ENCODE measurements around the gene MAZ.
"Not testable (repeated sequence)": the region's sequence is repeated elsewhere in the genome, so short reads cannot be mapped to it uniquely, and the experiment has no call there.

Gene MAZ

DNA sequence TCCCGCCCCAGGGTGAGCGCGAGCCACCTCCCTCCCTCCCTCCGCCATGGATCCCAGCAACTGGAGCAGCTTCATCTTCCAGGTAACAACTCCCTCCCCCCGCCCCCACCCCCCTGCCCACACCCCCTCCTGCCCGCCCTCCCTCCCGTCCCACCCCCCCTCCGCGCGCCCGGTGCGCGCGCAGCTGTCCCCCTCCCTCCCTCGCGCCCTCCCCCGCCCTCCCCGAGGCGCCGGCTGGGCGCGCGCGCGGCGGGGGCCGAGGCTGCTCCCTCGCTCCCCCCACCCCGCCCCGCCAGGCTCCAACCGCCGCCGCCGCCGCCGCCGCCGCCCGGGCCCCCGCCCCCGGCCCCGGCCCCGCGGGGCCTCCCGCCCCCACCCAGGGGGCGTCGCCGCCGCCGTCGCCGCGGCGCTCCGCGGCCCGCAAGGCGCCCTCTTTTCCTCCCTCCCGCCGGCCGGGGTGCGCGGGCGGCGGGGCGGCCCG, at the start of gene MAZ:
TSS of gene MAZ (plus strand) at position 431 of the 481 bp plus-strand sequence. CDS start 173 bp downstream, outside the sequence.
- no peak for DNase-seq

DNA sequence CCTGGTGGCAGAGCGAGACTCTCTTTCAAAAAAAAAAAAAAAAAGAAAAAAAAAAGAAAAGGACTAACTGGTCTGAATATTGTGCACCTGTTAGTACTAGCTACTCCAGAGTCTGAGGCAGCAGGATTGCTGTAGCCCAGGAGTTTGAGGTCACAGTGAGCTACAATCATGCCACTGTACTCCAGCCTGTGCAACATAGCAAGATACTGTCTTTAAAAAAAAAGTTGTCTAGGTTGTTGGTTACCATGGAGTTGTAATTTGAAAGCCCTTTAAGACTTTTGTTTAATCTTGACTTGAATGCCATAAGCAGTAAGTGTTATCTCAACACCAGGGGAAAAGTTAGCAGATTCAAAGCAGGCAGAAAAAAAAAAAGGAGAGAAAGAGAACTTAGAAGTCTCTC, 49.7 kb upstream of the MAZ start:
- no peak for DNase-seq

DNA sequence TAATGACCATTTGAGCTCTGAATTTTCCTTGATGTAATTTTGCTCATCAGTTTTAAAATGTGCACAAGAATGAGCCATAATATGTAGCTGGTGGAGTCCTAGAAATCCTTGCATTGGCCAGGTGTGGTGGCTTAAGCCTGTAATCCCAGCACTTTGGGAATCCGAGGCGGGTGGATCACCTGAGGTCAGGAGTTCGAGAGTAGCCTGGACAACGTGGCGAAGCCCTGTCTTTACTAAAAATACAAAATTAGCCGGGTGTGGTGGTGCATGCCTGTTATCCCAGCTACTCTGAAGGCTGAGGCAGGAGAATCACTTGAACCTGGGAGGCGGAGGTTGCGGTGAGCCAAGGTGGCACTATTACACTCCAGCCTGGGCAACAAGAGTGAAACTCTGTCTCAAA, 49.2 kb upstream of the MAZ start:
- DNase-seq, result not testable (repeated sequence)

DNA sequence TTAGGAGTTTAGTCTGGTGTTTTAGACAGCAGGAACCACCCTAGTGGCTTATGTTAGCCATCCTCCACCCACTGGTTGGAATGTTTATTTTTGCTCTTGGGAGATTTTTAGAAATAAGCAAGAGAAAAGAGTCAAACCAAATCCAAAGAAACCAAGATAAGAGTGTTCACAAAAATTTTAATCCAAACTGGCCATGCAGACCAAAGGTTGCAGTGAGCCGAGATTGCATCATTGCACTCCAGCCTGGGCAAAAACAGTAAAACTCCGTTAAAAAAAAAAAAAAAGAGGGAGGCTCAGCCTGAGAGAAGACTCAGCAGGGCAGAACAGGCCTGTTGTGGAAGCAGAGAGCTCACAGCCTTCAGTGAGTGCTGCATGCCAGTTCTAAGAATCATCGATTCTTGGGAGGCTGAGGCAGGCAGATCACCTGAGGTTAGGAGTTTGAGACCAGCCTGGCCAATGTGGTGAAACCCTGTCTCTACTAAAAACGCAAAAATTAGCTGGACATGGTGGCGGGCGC, 48.3 kb upstream of the MAZ start:
- no peak for DNase-seq

DNA sequence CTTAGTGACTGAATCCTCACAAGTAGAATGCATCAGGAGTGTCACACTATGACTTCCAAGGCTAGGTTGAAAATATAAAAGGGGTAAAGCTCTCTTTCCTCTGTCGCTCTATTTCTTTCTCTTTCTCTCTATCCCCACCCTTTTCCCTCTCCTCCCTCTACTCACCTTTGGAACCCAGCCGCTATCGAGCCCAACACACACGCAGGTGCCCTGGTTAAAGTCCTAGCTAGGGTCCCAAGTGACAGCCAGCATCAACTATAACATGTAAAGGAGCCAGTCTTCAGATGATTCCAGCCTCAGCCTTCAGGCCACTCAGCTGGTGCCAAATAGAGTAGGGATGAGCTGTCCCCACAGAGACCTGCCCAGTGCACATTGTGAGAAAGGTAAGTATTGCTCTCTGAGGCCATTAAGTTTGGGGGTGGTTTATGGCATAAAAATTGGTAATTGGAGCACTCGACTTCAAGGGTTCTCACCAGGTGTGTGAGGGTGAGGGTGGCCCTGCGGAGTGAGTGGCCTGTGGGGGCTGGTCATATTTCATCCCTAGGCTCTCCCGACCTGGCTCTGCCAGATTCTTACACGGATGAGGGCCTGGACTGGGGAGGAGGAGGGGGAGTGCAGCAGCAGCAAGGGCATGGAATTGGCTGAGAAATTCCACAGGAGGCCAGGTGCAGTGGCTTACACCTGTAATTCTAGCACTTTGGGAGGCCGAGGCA, 45.6 kb upstream of the MAZ start:
- no peak for DNase-seq

DNA sequence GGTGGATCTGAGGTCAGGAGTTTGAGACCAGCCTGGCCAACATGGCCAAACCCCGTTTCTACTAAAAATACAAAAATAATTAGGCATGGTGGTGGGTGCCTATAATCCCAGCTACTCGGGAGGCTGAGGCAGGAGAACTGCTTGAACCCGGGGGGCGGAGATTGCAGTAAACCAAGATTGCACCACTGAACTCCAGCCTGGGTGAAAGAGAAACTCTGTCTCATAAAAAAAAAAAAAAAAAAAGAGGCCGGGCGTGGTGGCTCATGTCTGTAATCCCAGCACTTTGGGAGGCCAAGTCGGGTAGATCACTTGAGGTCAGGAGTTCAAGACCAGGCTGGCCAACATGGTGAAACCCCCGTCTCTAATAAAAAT, 45.1 kb upstream of the MAZ start:
- DNase-seq, result not testable (repeated sequence)

DNA sequence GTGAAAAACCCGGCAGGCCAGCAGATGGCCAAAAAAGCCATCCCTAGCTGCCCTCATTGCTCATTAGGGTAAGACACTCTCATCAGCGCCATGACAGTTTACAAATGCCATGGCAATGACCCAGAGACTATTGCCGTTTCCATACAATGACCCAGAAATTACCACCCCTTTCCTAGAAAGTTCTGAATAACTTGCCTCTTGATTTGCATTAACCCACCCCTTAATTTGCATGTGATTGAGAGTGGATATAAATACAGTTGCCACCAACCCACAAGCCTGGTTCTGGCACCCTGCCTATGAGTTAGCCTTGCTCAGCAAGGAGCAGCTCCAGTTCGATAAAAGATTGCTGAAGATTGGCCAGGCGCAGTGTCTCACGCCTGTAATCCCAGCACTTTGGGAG, 44.4 kb upstream of the MAZ start:
- DNase-seq, result no peak

DNA sequence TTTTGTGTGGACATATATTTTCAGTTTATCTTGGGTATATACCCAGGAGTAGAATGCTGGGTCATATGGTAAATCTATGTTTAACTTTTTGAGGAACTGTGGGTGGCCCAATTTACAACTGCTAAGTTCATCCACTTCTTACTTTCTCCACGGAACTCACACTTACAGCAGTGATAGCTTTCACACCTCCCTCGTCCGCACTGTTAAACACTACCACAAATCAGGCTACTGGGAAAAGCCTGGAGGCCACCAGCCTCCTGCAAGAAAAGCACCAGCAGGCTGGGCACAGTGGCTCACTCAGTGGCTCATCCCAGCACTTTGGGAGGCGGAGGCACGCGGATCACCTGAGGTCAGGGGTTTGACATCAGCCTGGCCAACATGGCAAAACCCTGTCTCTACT, 43.0 kb upstream of the MAZ start:
- DNase-seq, result no peak

DNA sequence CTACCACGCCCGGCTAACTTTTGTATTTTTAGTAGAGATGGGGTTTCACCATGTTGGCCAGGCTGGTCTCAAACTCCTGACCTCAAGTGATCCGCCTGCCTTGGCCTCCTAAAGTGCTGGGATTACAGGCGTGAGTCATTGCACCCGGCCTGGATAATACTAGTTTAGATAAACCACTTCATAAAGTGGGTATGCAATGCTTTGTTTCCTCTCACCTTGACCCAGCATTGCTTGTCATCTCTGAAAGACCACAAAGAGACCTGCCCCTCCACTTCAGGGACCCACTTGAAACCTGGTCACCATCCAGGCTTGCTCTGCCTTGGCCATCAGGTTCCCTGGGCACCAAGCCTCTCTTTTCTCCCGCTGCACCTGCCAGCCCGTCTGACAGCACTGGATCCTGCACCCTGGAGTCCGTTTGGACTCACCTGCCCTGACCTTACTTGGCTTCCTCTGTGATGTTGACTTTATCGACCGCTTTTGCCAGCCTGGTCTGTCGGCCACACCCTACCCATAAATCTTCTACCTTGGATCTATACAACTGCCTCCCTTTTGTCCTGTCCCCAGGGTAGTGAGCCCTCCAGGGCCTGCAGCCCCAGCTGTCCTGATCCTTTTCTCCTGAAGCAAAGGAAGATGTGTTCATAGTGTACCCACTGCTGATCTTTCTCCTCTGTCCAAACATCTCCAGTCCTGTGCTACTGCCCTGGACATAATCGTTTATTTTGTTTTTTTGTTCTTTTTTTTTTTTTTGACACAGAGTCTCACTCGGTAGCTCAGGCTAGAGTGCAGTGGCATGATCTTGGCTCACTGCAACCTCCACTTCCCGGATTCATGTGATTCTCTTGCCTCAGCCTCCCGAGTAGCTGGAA, 40.9 kb upstream of the MAZ start:
- no peak for DNase-seq

DNA sequence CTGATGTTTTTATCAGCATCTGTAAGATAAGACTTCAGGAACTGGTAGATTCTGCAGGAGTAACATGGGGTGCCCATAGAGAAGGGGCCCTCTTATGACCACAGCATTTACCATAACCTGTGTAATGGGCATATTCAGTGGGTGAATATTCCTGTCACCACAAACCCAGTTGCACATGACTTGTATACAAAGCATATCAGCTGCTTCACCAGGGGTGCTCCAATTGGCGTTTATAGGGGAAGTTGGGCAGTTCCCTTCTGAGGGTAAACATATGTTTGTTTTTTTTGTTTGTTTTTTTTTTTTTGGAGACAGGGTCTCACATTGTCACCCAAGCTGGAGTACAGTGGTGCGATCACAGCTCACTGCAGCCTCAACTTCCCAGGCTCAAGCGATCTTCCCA, 39.8 kb upstream of the MAZ start:
- DNase-seq, result no peak

DNA sequence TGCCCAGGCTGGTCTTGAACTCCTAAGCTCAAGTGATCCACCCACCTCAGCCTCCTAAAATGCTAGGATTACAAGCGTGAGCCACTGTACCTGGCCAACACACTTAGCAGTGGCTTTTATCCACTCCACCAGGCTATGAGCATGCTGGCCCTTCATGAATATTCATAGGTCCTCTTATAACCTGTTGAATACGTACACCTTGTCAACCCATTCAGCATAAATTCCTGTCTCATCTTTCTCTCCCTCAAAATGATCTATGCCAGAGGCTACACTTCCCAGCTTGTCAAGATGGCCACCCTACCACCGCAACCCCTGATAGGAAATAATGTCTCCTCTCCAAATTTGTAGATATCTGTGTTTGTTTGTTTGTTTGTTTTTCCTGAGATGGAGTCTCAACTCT, 39.3 kb upstream of the MAZ start:
- DNase-seq, result no peak

DNA sequence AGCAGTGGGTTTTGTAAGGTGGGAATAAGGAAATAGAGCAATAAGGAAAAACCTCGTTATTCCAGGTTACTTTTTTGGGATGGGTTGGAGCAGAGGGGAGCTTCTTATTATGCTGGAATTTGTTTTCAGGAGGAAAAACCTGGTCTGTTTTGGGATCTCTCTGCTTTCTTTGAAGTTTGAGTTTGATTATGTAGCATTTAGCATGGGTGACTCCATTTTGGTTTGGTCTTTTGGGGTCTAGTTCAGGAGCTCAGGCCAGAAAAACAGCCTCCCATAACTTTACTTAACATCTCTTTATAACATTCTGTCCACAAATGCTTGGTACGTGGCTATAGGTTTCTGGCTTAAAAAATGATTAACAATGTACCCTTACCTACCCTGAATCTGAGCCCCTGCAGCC, 36.8 kb upstream of the MAZ start:
- no peak for DNase-seq

DNA sequence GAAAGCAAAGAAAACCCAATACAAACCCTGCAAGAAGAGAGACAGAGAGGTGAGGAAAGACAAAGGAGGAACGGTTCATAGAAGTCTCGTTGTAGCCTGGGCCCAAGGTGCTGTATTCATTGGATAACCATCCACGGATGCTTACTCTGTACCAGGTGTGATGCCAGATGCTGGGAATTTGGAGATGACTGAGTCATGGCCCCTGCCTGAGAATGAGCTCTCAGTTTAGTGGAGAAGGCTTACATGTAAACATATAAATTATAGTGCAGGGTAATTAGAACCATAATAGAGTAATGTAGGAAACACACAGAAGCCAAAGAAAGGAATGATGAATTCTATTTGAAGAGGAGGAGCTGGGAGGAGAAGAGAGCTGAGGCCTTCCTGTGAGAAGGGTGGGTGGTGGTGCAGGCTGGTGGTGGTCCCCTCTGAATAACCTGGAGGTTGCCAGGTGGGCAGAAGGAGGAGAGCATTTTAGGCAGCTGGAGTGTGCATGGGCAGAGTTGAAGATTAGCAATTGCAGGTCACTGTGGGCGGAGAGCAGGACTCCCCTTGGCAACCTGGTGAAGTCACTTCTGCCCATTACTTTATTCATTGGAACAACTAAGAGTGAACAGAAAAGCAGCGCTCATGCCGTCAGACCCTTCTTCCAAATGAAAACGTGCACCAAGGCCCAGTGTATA, 35.9 kb upstream of the MAZ start:
- DNase-seq, result no peak

DNA sequence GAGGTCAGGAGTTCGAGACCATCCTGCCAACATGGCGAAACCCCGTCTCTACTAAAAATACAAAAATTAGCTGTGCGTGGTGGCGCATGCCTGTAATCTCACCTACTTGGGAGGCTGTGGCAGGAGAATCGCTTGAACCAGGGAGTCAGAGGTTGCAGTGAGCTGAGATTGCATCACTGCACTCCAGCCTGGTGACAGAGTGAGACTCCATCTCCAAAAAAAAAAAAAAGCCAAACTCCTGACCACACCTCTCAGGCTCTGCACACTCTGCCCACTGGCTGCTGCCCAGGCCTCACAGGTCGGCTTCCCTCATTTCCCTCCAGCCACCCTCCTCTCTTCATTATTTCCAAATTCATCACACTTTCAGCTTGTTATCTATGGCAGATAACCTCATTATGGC, 34.0 kb upstream of the MAZ start:
- not testable (repeated sequence) for DNase-seq

DNA sequence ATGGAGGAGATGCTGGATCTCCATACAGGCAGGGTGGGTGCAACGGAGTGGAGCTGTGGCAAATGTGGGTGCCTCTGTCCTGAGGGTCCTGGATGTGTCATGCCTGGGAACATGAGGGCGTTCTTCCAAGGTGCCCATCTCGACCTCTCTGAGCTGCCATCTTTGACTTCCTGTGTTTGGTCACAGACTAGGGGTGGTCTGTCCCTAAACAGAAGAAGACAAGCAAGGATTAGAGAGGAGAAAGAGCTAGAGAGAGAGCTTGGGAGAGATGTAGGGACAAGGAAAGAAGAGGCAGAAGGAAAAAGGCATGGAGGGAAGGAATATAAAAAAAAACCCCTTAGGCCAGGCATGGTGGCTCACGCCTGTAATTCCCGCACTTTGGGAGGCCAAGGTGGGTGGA, 31.6 kb upstream of the MAZ start:
- no peak for DNase-seq

DNA sequence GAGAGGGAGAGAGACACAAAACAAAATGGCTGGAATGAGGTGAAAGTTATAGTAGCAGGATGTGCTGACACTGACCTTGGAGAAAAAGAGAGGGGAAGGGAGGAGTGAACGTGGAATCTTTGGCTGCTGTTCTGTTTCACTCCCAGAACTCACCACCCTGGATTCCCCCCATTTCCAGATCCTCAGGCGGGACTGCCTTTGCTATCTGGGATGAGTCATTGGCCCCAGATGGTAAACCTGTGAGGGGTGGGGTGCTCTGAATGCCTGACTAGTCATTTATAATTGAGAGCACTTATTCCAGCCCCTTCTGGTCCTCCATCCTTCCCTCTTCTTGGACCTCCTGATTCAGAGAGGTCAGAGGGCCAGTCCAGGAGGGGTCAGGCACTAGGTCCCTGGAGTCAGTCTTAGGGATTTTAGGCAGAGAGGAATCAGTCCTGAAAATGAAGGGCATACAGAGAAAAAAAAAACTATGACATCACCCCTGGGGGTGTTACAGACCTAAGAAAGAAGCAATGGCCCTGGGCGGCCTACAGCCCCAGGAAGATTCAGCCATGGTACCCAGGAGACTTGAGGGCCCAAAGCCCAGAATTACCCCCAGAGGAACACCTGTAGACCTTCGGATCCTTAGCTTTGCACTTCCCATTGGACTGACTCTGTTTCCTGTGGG, 30.5 kb upstream of the MAZ start:
- DNase-seq, result no peak

DNA sequence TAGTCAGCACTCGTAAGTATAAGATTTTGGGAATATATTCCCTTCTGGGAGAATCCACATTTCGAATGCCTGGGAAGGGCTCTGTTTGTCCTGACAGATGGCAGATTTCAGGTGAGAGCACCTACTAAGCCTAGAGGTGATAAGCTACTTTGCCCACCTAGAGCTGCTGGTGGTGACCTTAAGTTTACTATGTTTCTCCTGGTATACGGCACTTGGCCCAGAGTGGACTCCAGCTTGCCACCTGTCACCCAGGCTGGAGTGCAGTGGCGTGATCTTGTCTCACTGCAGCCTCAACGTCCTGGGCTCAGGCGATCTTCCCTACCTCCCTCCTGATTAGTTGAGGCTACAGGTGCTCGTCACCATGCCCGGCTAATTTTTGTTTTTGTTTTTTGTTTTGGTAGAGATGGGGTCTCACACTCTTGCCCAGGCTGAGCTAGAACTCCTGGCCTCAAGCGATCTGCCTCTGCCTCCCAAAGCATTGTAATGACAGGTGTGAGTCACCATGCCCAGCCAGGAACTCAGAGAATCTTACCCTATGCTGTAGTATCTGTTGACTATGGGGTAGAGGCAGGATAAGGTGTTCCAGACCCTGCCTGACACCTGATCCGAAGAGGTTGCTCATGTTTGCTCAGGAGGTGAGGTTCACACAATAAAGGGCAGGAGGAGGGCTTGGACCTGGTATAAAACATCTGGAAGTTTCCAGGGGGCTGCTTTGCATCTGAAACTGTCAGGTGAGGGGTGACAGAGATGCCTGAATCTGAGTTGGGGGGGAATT, 28.6 kb upstream of the MAZ start, which contains the start of gene ZG16:
TSS of gene ZG16 (plus strand) at position 681 of the 775 bp plus-strand sequence. CDS start 1,011 bp downstream, outside the sequence.
- DNase-seq, result no peak

DNA sequence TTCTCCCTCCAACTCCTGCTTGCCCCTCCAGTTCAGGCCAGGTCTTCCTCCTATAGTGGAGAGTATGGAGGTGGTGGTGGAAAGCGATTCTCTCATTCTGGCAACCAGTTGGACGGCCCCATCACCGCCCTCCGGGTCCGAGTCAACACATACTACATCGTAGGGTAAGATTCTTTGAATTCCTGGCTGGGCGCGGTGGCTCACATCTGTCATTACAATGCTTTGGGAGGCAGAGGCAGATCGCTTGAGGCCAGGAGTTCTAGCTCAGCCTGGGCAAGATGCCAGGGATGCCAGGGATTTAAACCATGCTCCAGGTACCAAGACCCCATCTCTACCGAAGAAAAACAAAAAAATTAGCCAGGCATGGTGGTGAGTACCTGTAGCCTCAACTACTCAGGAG, 26.9 kb upstream of the MAZ start:
- DNase-seq, result no peak

DNA sequence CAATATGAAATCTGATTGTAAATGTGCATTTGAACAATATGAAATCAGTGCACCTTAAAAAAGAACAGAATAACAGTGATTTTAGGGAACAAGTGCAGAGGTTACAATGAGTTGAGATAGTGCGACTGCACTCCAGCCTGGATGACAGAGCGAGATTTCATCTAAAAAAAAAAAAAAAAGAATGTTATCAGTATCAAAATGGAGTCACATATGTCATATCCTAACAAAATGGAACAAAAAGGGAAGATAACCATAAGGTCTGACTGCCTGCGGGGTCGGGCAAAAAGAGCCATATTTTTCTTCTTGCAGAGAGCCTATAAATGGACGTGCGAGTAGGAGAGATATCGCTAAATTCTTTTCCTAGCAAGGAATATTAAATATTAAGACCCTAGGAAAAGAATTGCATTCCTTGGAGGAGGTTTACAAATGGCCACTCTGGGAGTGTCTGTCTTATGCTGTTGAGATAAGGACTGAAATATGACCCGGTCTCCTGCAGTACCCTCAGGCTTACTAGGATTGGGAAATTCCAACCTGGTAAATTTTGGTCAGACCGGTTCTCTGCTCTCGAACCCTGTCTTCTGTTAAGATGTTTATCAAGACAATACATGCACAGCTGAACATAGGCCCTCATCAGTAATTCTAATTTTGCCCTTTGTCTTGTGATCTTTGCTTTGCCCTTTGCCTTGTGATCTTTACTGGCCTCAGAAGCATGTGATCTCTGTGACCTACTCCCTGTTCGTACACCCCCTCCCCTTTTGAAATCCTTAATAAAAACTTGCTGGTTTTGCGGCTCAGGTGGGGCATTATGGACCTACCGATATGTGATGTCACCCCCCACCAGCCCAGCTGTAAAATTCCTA, 23.0 kb upstream of the MAZ start:
- DNase-seq, result not testable (repeated sequence)

DNA sequence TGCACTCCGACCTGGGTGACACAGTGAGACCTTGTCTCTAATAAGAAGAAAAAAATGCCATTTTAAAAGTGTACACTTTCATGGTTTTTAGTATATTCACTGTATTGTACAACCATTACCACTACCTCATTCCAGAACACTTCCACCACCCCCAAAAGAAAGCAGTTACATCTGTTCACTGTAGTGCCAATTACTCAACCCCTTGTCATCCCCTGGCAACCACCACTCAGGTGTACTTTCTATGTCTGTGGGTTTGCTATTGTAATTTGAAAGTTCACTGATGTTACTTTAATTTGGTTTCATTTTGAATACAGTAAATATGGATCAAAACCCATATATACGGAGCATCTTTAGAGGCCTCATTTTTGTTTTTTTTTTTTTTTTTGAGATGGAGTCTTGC, 22.2 kb upstream of the MAZ start:
- no peak for DNase-seq

Data from right forelimb (tissue), 1 donor.